Calu3 (cell line): ENCODE results near the gene ESRRB. TPM values are rescaled to one million over a fixed set of nuclear protein-coding genes. Genes with fewer than 3 reads are reported as not detected.

ENCODE experiments used
- BruUV-seq: library from RNA; stranded (reverse); fragments of 400-500 nt; replicated peaks from 2 replicates; lab custom pipeline; 2021; lab: Mats Ljungman, UMichigan
- CTCF ChIA-PET: fragments of 300-600 bp; sonication (Branson Sonifier 250); formaldehyde crosslinking; loops from one replicate; lab custom pipeline; 2022; ENCODE audit warnings: antibody characterized with exemption; lab: Charles Lee
- DNase-seq: peaks from one replicate; pipeline ENCODE4 v3.0.0; 2022
- H3K27ac Mint-ChIP-seq: one replicate; pipeline ENCODE4 v1.8.0; 2022; ENCODE audit warnings: mixed read lengths; ENCODE audit not compliant: unreplicated experiment
- H3K27me3 Mint-ChIP-seq: one replicate; pipeline ENCODE4 v1.8.0; 2022; ENCODE audit warnings: mixed read lengths; ENCODE audit not compliant: unreplicated experiment
- H3K36me3 Mint-ChIP-seq: one replicate; pipeline ENCODE4 v1.8.0; 2022; ENCODE audit warnings: mild to moderate bottlenecking, moderate library complexity, mixed read lengths; ENCODE audit not compliant: insufficient read depth, unreplicated experiment
- H3K4me1 Mint-ChIP-seq: one replicate; pipeline ENCODE4 v1.8.0; 2022; ENCODE audit warnings: mild to moderate bottlenecking, low read depth, mixed read lengths; ENCODE audit not compliant: unreplicated experiment
- H3K4me3 Mint-ChIP-seq: one replicate; pipeline ENCODE4 v1.8.0; 2022; ENCODE audit warnings: mild to moderate bottlenecking, low read depth, moderate library complexity, mixed read lengths; ENCODE audit not compliant: unreplicated experiment
- H3K9me3 Mint-ChIP-seq: one replicate; pipeline ENCODE4 v1.8.0; 2022; ENCODE audit warnings: low read depth, mixed read lengths; ENCODE audit not compliant: unreplicated experiment
- CTCF ChIP-seq: fragments of 200-600 bp; IDR thresholded peaks from one replicate; pipeline ENCODE4 v1.8.0; 2022; ENCODE audit warnings: antibody characterized with exemption; ENCODE audit not compliant: unreplicated experiment
- intact Hi-C: fragments of 100-400 bp; cut with micrococcal nuclease; formaldehyde crosslinking; loops from one replicate; pipeline ENCODE4 v1.10.0; 2022; ENCODE audit not compliant: unreplicated experiment
- total RNA-seq: library from RNA; stranded (reverse); gene quantifications from 2 replicates; pipeline ENCODE4 v1.2.3, GENCODE V29; 2022

Gene ESRRB
- total RNA-seq, 1 experiment from 2014 or later = 0.21 TPM

DNA sequence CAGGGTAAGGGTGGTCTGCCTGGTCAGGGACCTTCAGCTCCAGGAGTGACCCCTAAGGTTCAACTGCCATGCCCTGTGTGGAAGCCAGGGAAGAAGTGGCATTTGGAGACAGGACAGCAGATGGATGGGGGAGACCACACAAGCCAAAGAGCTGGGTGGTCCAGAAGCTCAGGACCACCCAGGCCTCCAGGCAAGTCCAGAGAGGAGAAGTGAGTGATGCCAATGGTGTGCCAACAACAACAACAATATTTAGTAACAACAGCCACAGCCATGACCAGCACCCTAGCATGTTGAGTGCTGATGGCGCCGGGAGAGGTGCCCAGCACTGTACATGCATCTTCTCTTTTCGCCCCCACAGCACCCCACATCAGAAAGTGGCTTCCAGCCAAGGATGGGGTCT, 113.7 kb downstream of the ESRRB start:
- Mint-ChIP-seq H3K27me3 (peaks cover 54% of the 10 kb centered on the region), H3K27ac (no peak overlapping the region), H3K9me3 (no peaks in the 10 kb centered on the region), H3K4me1 (no peaks in the 10 kb centered on the region), H3K4me3 (no peak overlapping the region), H3K36me3 (no peaks in the 10 kb centered on the region)
- no peak for DNase-seq
- TF ChIP-seq CTCF = no peak
- intact Hi-C loops = no loop called here
- BruUV-seq = no TSS peak
- CTCF ChIA-PET = no interaction called here

DNA sequence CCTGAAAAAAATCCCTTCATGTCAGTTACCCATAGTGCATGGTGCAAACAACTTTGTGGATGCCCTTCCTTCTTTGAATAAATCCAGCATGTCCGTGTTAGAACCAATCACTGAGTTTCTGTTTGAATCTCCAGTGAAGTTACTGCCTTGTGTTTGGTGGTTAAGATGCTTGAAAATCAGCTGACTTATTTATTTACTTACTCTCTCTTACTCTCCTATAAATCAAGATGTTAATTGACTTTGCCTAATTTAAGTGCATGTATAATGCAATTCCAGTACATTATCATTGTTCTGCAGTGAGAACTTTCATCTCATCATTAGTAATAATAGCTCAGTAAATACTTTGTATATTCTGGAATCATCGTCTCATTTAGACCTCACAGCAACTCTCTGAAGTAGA, 114.2 kb downstream of the ESRRB start:
- Mint-ChIP-seq H3K4me1 (no peaks in the 10 kb centered on the region), H3K27ac (no peak overlapping the region), H3K36me3 (no peaks in the 10 kb centered on the region), H3K27me3 (peaks cover 50% of the 10 kb centered on the region), H3K9me3 (no peaks in the 10 kb centered on the region), H3K4me3 (no peak overlapping the region)
- CTCF ChIA-PET = no interaction called here
- DNase-seq = no peak
- no TSS peak for BruUV-seq
- intact Hi-C loops = no loop called here
- TF ChIP-seq CTCF = no peak

DNA sequence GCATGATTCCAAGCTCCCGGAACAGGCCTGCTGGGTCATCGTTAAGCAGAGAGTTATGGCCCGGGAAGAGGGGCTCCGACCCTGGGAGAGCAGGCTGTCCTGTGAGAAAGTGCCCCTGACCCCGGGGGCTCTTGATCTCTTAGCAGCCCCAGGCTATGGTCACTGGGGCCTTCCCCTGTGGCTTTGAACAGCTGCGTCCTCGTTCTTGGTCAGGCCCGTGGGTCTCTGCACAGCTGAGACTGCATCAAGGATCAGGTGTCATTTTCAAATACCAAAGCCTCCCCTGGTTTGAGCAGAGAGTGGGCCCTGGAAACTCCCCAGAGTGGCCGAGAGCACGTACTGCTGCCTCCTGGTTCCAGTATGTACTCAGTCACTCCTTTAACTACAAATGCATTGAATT, 114.8 kb downstream of the ESRRB start:
- Mint-ChIP-seq H3K4me3 (no peak overlapping the region), H3K36me3 (no peaks in the 10 kb centered on the region), H3K4me1 (no peaks in the 10 kb centered on the region), H3K9me3 (no peaks in the 10 kb centered on the region), H3K27ac (no peak overlapping the region), H3K27me3 (peaks cover 46% of the 10 kb centered on the region)
- CTCF ChIA-PET = interaction anchor here (0.7 kb wide), 1 partner anchor 12 kb away, joined by 3 read pairs; no protein-coding TSS in a partner anchor
- intact Hi-C loops = no loop called here
- no TSS peak for BruUV-seq
- no peak for DNase-seq
- TF ChIP-seq CTCF = no peak

- Mint-ChIP-seq H3K36me3 (no peaks in the 10 kb centered on the region), H3K9me3 (no peaks in the 10 kb centered on the region), H3K27ac (no peak overlapping the region), H3K4me1 (no peaks in the 10 kb centered on the region), H3K27me3 (peaks cover 47% of the 10 kb centered on the region), H3K4me3 (no peak overlapping the region)
- BruUV-seq = no TSS peak
- intact Hi-C loops = no loop called here
- CTCF ChIA-PET = interaction anchor here (0.7 kb wide), 1 partner anchor 11 kb away, joined by 3 read pairs; no protein-coding TSS in a partner anchor
- no peak for DNase-seq
- TF ChIP-seq CTCF = no peak
Measured at GRCh38 chr14:76491172-76491930, 115.4 kb downstream of the ESRRB start.
